HG03025 (cell line): Measurements from ENCODE around the gene LRRC4B.
"Not testable (repeated sequence)": the region's sequence is repeated elsewhere in the genome, so short reads cannot be mapped to it uniquely, and the experiment has no call there.

ENCODE experiments used
- ATAC-seq: cut with Tn5 transposase; IDR thresholded peaks from one replicate; pipeline ENCODE4 v1.9.1; 2021; ENCODE audit warnings: mild to moderate bottlenecking, moderate library complexity; ENCODE audit not compliant: unreplicated experiment, low FRiP score

LRRC4B gene, protein sequence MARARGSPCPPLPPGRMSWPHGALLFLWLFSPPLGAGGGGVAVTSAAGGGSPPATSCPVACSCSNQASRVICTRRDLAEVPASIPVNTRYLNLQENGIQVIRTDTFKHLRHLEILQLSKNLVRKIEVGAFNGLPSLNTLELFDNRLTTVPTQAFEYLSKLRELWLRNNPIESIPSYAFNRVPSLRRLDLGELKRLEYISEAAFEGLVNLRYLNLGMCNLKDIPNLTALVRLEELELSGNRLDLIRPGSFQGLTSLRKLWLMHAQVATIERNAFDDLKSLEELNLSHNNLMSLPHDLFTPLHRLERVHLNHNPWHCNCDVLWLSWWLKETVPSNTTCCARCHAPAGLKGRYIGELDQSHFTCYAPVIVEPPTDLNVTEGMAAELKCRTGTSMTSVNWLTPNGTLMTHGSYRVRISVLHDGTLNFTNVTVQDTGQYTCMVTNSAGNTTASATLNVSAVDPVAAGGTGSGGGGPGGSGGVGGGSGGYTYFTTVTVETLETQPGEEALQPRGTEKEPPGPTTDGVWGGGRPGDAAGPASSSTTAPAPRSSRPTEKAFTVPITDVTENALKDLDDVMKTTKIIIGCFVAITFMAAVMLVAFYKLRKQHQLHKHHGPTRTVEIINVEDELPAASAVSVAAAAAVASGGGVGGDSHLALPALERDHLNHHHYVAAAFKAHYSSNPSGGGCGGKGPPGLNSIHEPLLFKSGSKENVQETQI

DNA sequence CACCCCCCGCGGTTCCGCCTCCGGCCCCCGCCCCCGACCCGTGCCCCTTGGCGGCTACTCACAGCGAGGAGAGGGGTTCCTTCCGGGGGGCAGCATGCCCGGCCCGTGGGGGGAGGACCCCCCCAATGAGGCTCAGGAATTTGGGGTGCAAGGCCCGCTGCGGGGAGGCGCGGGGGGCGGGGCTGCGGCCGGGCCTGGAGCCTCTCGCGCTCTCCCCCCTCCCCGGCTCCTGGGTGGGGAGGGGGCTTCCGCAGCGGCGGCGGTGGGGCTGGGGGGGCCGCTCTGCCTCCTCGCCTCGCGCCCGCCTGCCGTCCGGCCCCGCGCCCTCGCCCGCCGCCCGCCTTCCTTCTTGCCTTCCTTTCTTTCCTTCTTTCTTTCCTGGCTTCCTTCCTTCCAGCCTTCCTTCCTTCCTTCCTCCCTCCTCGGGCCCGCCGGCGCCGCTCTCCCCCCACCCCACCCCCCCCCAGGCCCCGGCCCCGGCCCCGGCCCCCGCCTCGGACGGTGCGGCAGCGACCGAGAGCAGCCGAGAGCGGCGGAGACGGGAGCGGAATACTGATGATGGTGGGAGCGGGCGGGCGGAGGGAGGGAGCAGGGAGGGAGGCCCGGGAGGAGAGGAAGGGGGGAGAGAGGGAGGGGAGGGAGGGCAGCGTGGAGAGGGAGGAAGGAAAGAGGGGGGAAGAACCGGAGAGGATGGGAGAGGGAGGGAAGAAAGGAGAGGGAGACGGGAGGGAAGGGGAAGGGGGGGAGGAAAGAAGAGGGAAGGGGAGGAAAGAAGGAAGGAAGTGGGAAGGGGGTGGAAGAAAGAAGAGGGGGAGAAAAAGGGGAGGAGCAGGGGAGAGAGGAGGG, at the start of gene LRRC4B:
Gene LRRC4B (minus strand): TSS at position 554 of the 846 bp plus-strand sequence. CDS start 19,597 bp downstream, outside the sequence.
- no peak for ATAC-seq

DNA sequence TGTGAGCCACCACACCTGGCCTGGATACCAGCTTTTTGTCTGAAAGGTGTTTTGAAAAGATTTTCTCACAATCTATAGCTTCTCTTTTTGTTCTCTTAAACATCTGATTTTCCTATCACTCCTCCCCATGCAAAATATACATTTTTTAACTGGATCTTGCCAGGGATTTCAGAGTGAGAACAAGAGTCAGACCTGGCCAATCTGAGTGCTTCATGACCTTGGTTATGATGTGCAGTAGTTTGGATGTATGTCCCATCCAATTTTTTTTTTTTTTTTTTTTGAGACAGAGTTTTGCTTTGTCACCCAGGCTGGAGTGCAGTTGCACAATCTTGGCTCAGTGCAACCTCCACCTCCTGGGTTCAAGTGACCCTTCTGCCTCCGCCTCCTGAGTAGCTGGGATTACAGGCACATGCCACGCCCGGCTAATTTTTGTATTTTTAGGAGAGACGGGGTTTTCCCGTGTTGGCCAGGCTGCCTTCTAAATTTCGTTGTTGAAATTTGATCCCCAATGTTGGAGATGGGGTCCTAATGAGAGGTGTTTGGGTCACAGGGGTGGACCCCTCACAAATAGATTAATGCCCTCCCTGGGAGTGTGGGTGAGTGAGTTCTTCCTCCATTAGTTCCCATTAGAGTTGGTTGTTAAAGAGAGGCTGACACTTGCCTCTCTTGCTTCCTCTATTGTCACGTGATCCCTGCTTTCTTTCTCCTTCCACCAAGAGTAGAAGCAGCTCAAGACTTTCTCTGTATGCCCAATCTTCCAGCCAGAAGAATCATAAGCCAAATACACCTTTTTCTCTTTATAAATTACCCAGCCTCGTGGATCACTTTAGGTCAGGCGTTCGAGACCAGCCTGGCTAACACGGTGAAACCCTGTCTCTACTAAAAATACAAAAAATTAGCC, 44.5 kb upstream of the LRRC4B start:
- ATAC-seq: not testable (repeated sequence)

DNA sequence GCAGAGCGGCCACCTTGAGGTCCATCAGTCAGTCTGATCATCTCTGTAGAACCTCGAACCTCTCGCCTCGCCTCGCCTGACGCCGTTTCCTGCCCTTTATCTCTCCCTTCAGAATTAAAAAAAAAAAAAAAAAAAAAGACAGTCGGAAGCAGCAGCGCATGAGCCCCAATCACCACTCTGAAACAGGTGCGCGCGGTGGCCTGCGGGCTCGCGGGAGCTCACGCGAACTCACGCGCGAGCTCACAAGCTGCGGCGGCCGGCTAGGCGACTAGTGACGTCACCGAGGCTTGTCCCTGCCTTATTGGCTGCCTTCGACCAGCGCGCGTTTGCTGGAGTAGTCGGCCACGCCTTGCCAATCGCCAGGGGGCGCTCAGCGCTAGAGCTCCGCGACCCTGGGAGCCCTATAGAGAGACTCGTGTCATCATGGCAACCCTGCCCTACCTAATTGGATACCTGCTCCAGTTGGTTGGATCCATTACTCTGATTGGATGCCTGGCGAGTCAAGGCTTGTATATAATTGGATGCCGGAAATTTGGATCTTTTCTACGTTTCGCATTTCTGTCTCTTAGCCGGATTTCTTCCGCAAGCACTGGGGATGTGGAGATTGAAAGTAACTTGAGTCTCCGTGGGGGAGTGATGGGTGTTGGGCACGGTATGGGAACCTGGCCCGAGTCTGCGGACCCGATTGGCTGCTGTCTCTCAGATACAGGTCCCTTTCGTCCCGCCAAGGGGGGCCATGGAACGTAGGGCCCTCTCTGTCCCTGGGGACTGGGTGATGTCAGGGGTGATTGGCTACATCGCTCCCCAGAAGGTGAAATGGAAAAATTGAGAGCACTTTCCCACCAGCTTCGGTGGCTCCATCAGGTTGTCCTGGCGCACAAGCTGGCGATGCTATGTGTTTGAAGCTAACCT, 39.9 kb upstream of the LRRC4B start:
- ATAC-seq: no peak

DNA sequence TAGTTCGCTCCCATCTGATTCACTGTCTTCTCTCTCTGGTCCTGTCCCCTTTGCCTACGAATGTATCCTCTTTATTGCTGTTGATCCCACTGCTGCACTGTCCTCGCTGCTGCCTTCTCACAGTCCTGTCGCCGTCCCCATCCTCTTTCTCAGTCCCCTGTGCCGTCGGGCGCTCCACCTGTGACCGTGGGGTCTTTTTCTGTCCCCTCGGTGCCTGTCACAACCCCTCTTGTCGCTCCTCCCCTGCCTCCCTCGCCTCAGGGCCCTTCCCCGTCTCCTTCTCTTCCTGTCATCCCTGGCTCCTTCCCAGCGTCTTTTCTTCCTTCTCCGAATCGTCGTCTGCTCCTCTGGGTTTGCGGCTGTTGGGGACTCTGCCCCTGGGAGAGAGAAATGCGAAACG, 39.2 kb upstream of the LRRC4B start:
- no peak for ATAC-seq

DNA sequence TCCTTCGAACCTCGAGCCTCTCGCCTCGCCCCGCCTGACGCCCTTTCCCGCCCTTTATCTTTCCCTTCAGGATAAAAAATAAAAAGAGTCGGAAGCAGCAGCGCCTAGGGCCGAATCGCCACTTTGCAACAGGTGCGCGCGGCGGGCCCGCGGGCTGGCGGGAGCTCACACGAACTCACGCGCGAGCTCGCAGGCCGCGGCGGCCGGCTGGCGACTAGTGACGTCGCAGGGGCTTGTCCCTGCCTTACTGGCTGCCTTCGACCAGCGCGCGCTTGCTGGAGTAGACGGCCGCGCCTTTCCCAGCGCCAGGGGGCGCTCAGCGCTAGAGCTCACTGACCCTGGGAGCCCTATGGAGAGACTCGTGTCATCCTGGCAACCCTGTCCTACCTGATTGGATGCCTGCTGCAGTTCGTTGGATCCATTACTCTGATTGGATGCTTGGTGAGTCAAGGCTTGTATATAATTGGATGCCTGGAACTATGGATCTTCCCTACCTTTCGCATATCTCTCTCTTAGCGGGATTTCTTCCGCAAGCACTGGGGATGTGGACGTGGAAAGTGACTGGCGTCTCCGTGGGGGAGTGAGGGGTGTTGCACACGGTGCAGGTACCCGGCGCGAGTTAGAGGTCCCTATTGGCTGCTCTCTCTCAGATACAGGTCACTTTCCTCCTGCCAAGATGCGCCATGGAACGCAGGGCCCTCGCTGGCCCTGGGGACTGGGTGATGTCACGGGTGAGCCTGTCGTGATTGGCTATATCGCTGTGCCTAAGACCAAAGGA, 38.0 kb upstream of the LRRC4B start:
- not testable (repeated sequence) for ATAC-seq

DNA sequence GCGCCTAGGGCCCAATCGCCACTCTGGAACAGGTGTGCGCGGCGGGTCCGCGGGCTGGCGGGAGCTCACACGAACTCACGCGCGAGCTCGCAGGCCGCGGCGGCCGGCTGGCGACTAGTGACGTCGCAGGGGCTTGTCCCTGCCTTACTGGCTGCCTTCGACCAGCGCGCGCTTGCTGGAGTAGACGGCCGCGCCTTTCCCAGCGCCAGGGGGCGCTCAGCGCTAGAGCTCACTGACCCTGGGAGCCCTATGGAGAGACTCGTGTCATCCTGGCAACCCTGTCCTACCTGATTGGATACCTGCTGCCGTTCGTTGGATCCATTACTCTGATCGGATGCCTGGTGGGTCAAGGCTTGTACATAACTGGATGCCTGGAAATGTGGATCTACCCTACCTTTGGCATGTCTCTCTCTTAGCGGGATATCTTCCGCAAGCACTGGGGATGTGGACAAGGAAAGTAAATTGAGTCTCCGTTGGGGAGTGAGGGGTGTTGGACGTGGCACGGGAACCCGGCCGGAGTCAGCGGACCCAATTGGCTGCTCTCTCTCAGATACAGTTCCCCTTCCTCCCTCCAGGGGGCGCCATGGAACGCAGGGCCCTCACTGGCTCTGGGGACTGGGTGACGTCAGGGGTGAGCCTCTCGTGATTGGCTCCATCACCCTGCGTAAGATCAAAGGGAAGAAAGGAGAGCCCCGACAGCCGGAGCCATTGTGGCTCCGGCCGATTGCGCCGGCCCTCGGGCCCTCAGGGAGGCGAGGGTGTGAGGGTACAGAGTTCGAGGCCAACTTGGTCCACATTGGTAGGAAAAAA, 36.2 kb upstream of the LRRC4B start:
- not testable (repeated sequence) for ATAC-seq

DNA sequence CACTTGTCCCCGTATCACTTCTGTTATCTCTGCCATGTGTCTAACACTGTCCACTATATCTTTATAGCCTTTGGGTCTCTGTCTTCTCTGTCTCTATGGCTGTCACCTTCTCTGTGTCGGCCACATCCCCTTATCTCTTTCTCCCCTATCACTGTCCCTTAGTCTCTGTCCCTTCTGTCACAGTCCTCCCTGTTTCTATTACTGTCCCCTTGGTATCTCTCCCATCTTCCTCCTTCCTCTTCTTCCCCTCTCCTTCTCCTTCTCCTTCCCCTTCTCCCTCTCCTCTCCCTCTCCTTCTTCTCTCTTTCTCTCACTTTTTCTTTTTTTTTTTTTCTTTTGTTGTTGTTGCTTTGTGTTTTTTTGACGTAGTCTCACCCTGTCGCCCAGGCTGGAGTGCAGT, 34.7 kb upstream of the LRRC4B start:
- no peak for ATAC-seq

DNA sequence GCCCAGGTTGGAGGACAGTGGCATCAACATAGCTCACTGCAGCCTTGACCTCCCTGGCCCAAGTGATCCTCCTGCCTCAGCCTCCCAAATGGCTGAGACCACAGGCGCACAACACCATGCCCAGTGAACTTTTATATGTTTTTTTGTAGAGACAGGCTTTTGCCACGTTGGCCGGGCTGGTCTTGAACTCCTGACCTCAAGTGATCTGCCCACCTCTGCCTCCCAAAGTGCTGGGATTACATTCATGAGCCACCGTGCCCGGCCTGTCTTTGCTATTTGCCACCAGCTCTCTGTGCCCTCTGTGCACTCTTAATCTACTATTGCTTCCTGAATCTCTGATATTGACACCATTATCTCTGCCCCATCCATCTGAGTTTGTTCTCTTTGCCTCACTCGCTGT, 34.3 kb upstream of the LRRC4B start:
- ATAC-seq: no peak

DNA sequence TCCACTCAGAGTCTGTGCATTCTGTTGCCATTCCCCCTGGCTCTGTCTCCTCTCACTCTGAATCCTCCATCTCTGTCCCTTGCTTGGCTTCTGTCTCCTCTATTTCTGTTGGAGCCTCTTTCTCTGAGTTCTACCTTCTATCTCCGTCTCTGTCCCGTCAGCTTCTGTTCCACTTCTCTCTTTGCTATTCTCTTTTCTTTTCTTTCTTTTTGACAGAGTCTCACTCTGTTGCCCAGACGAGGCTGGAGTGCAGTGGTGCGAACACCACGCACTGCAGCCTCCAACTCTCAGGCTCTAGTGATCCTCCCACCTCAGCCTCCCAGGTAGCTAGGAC, 33.8 kb upstream of the LRRC4B start:
- ATAC-seq: no peak

DNA sequence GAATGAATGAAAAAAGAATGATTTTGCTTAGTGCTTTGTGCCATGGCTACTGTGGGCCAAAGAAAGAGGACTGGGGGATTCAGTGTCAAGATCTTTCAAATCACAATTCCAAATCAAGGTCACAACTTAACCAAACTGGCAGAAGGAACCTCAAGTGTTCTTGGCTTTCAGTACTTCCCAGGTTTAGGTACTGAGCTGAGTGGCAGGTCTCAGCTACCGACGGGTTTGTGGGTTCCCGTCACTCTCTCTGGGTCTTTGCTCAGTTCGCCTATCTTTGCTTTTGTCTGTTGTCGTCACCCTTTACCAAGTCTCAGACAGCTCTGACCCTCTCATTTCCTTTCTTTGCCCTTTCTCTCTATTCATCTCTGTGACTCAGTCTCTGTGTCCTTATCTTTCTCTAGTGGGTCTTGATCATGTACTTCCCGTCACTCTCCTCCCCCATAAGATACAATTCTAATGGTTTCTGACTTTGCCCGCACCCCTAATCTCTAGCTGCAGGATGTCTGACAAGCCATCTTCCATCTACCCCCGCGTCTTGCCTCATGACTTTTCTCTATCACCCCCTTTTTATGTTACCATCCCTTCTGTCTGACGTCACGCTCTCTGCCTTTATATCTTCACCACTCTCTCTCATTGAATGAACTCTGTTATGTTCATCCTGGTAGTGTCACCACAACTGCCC, 33.3 kb upstream of the LRRC4B start:
- ATAC-seq: no peak

DNA sequence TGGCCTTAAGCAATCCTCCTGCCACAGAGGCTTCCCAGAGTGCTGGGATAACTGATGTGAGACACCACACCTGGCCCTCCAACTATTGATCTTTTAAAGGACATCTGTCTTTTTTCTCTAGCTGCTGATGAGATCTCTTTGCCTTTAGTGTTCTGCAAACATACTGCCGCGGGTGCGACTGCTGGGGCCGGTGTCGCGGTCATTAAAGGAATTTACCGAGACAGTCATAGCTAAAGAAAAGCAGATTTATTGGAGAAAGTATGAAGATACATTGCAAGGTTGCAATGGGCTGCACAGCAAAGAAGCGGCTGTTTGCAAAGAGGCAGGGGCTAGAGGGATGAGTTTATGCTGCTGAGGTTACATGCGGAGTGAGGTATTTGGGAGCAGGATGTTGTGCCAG, 31.2 kb upstream of the LRRC4B start:
- ATAC-seq: no peak

DNA sequence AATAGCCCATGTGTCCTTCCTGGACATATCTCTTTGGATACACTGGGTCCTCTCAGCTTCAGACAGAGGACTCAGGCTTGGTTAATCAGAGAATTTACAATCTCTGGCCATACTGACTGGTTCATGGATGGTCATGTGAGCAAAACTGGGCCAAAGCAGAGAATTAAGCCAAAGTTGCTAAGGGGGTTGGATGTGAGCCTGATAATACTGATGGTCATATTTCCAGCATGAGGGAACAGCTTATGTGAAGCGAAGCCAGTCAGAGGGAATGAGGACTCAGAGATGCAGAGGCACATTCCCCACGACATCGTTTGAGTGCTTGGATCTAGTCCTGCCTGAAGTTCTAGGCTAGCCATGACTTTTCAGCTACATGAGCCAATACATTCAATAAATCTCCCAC, 22.0 kb upstream of the LRRC4B start:
- no peak for ATAC-seq

DNA sequence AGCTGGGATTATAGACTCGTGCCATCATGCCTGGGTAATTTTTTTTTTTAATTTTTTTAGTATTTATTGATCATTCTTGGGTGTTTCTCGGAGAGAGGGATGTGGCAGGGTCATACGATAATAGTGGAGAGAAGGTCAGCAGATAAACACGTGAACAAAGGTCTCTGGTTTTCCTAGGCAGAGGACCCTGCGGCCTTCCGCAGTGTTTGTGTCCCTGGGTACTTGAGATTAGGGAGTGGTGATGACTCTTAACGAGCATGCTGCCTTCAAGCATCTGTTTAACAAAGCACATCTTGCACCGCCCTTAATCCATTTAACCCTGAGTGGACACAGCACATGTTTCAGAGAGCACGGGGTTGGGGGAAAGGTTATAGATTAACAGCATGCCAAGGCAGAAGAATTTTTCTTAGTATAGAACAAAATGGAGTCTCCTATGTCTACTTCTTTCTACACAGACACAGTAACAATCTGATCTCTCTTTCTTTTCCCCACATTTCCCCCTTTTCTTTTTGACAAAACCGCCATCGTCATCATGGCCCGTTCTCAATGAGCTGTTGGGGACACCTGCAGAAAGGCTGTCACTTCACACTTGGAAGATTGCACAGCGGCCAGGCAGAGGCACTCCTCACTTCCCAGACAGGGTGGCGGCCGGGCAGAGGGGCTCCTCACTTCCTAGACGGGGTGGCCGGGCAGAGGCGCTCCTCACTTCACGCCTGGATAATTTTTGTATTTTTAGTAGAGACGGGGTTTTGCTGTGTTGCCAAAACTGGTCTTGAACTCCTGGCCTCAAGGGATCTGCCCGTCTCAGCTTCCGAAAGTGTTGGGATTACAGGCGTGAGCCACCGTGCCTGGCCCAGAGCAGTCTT, 13.8 kb upstream of the LRRC4B start:
- not testable (repeated sequence) for ATAC-seq

DNA sequence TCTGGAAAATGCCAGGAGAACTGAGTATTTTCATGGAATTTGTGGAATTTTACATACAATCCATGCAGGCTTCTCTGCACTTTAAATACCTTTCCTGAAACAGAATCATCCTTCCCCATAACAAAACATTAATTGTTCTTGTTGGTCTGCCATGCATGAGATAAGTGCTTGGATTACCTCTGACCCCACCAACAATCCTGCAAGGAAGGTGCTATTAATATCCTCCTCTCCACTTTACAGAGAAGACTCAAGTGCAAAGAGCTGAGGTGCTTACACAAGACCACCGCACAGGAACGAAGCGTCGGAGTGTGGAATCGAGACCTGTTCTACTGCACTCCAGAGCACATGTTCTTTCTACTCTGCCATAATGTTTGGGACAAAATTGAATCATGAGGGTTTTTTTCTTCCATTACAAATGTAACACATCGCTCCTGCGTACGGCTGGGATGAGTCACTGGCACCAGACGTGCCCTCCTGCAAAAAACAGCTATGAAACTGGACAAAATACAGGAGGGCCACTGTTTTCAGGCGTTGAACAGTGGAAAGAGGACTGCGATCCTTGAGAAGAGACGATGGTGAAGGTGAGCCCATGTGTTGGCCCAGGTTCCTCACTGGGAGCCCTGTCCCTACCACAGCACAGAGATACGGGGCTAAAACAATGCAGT, 12.9 kb upstream of the LRRC4B start:
- no peak for ATAC-seq

DNA sequence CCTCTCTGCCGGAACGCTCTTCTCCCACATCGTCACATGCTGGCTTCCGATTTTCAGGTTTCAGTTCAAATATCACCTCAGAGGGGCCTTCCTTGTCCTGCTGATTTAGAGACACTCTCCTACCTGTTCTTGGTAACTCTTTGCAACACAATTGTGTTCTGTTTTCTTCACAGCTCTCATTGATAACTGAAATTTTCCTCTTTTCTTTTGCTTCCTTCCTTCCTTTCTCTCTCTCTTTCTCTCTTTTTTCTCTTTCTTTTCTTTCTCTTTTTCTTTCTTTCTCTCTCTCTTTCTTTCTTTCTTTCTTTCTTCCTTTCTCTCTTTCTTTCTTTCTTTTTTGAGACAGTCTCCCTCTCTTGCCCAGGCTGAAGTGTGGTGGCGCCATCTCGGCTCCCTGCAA, 12.0 kb upstream of the LRRC4B start:
- no peak for ATAC-seq

DNA sequence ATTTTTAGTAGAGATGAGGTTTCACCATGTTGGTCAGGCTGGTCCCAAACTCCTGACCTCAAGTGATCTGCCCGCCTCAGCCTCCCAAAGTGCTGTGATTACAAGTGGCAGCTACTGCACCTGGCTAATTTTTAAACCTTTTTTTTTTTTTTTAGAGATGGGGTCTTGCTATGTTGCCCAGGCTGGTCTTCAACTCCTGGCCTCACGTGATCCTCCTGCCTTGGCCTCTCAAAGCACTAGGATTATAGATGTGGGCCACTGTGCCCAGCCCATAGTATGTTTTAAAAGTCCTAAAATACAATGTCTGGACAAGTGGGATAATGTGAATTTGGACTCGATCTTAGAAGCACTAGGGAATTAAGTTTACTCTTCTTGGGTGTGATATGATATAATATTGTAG, 8.5 kb upstream of the LRRC4B start:
- not testable (repeated sequence) for ATAC-seq
